GM18517 (cell line): ENCODE measurements around the gene SLC6A12.
"Not testable (repeated sequence)": the region's sequence is repeated elsewhere in the genome, so short reads cannot be mapped to it uniquely, and the experiment has no call there.

Experiments used
- ATAC-seq: cut with Tn5 transposase; IDR thresholded peaks from one replicate; pipeline ENCODE4 v1.9.1; 2021; ENCODE audit warnings: mild to moderate bottlenecking, moderate library complexity; ENCODE audit not compliant: unreplicated experiment

The SLC6A12 gene

DNA sequence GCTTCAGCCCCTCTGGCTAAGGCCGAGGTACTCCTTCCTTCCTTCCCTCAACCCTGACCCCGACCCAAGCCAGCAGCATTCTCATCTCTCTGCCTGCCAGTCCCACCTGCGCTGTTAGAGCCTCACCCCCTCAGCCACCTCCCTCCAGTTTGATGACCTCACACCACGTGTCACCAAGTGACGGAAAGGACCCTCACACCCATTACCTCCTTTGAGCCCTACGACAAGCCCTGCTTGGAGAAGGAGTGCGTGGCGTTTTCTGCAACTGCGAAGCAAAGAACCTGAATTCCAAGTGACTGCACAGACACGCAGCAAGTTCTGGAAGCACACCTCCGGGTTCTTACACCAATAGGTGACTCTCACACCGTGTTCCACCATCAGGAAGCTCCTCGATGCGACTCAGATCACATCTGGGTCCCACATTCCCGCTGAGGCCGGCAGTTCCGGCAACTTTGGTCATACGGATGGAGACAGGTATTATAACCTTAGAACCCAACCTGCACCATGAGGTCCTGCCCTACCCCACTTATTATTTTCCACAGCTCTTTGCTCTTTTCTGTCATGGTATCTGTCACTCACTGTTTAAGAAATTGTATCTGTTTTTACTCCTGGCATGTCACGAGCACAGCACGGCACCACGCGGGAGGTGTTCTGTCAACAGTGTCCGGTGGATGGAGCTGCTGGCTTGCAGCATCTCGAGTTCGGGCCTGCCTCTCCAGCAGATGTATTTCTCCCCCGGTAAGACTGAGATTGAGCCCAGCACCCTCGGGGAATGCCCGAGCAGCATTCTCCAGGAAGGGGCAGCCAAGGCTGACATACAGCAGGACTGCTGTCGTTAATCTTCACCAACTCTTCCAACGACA lies 5.0 kb upstream of the SLC6A12 start:
- ATAC-seq: no peak

GRCh38 chr12:218221-218620 lies 4.3 kb upstream of the SLC6A12 start:
- no peak for ATAC-seq

DNA sequence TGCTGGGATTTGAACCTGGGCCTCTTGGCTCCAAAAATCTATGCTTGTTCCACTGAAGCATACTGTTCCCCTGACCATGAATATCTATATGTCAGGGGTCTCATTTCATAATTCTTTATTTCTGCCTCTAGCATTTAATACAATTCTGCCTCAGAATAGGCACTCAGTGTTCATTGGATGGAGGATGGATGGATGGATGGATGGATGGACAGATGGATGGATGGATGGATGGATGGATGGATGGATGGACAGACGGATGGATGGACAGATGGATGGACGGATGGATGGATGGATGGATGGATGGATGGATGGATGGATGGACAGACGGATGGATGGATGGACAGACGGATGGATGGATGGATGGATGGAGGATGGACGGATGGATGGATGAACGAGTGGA lies 3.1 kb upstream of the SLC6A12 start:
- ATAC-seq: not testable (repeated sequence)

GRCh38 chr12:215116-215515 lies 1.2 kb upstream of the SLC6A12 start:
- ATAC-seq: no peak

- ATAC-seq: no peak
These were observed 427 bp downstream of the SLC6A12 start for GRCh38 chr12:213527-213932.

DNA sequence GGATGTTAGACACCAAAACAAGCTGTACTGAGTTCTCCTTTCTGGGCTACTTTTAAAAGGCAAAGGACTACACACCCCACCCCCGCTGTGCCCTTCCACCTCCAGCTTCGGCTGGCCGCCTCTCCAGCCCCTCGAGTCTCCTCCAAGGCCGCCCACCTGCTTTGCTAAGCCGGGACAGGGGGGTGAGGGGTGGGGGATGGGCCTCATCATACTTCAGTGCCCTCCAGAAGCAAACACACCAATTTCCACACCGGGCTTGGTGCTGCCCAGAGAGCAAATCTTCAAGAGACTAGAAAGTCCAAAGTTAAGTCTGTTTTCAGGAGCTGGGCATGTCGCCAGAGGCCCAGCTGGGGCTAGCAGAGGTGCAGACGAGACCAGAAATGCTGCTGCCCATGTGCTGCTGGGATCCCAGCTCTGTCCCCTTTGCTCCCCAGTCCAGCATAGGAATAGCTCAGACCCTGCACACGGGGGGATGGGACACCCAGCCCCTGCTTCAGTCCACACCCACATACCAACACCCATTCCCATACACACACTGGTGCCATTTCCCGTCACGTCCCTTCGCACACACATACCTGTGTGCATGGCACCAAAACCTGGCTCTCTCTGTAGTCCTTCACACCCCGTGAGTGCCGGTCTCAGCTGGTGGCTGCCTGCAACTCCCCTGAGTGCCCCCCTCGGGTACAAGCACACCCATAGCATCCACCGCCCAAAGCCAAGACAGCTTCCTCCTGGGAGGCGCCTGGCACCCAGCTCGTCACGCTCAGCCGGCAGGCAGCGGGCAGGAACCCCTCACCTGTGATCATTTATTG lies 1.0 kb downstream of the SLC6A12 start:
- ATAC-seq: no peak

DNA sequence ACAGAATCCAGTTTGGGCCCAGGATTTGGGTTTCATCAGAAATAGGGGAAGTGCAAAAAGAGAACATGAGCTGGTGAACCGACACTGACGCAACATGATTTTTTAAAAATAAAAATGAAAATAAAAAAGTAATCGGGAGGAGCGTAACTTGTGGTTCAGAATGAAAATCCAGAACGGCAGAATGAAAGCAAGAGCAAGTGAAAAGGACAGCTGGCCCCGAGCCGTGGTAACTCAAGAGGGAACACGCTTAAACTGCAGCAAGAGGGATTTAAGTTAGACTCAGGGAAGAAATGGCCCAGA lies 1.6 kb downstream of the SLC6A12 start:
- ATAC-seq: no peak

- ATAC-seq: no peak
These were observed 2.1 kb downstream of the SLC6A12 start for GRCh38 chr12:211639-212414.

GRCh38 chr12:211142-211465 lies 2.9 kb downstream of the SLC6A12 start:
- ATAC-seq: no peak

GRCh38 chr12:210277-211141 lies 3.4 kb downstream of the SLC6A12 start:
- no peak for ATAC-seq

DNA sequence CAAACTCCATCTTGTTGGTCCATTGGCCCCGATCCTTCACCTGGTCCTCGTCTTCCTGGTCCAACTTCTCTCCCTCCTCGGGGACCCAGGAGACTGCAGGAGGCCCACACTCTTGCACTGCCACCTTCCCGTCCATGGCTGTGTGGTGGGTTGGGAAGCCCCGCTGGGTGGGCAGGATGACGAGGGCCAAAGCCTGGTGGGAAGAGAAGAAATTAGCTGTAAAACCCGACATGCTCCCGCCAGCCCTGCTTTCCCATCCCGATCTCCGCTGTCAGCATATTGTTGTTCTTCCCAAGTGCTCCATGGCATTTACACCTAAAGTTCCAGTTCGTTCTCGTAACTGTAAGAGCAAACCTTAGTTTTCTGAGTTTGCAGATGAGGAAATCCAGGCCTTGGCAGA lies 4.1 kb downstream of the SLC6A12 start:
- no peak for ATAC-seq

DNA sequence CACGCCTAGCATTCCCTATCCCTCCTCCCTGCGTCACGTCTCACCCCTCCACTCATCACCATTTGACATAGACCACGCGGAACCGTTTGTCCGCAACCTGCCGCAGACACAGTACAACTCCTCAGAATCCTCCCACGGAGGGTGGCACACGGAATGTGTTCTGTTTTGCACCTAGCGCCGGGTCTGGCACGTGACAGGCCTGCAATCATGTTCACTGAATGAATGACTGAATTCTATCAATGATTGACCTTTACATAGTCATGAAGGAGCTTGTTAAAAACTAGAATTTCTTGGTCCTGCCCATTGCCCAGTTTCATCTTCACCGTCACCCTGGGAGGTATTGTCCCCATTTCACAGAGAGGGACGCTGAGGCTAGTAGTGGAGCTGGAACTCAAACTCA lies 4.7 kb downstream of the SLC6A12 start:
- no peak for ATAC-seq

- ATAC-seq: no peak
These were observed 5.1 kb downstream of the SLC6A12 start for GRCh38 chr12:208813-209212.

- ATAC-seq: no peak
These were observed 6.2 kb downstream of the SLC6A12 start for GRCh38 chr12:207804-208203.

- ATAC-seq: no peak
These were observed 7.1 kb downstream of the SLC6A12 start for GRCh38 chr12:206746-207440.

GRCh38 chr12:205026-205425 lies 8.9 kb downstream of the SLC6A12 start:
- no peak for ATAC-seq

DNA sequence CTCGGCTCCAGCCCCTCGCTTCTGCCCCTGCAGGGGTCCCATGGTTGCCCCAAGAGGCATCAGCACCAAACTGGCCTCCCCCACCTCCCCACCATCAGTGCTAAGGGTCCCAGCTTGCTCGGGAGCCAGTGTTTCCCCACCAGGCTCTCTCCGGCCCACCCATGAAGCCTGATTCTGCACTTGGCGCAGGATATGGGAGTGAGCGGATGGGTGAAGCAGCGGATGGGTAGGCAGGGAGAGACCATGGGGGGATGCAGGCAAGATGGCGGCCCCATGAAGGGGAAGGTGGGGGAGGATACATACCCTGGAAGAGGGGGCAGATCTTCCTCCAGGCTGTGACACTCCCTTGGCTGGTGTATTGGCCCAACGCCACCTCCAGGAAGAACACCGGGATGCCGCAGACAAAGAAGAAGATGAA lies 9.7 kb downstream of the SLC6A12 start:
- no peak for ATAC-seq

DNA sequence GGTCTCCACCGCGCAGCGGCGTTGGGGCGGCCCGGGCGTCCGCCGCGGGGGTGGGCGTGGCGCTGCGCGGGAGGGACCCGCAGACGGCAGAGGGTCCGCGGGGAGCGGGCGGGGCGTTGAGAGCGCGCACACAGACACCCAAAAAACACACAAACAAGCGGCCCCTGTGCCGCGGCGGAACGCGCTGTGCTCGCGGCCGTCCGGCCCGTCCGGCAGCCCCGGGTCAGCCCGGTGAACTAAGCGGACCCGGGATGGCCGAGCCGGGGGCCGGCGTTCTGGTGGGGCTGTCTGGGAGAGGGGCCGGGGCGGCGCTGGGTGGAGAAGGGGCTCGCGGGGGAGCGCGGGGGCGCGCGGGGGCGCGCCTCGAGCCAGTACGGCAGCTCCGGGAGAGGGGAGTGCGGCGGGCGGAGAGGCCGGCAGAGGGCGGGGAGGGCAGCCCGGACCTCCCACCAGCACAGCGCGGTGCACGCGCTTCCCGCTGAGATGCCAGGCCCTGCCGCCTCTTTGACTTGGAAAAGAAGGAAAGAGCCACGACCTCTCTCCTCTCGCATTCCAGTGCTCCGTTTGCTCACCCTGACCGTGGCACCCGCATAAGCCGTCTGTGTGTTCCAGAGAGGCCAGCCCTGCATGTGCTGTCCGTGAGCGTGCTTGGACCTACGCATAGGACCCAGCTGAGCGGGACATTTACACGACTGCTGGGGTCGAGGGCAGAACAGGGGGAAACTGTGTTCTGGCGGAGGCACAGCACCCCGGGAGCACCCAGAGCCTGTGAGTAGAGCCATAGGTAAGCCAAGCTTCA lies 10.3 kb downstream of the SLC6A12 start:
- ATAC-seq: no peak

- ATAC-seq: no peak
These were observed 10.9 kb downstream of the SLC6A12 start for GRCh38 chr12:203074-203461.
